GM19099 (cell line): ENCODE results near the gene KIAA0586.

Experiments used
- POLR2A ChIP-seq: IDR thresholded peaks from 3 replicates; pipeline ENCODE4 v1.6.1; 2011; ENCODE audit warnings: low read depth; ENCODE audit not compliant: insufficient read length; ENCODE audit errors: extremely low read depth

The KIAA0586 gene

GRCh38 chr14:58430156-58430555 lies 2.6 kb downstream of the KIAA0586 start:
- no peak for TF ChIP-seq POLR2A

GRCh38 chr14:58439476-58439875 lies 12.0 kb downstream of the KIAA0586 start:
- no peak for TF ChIP-seq POLR2A

GRCh38 chr14:58444627-58445026 lies 17.1 kb downstream of the KIAA0586 start:
- no peak for TF ChIP-seq POLR2A

GRCh38 chr14:58455593-58456265 lies 28.2 kb downstream of the KIAA0586 start:
- TF ChIP-seq POLR2A = no peak

GRCh38 chr14:58460772-58461171 lies 33.3 kb downstream of the KIAA0586 start:
- no peak for TF ChIP-seq POLR2A

GRCh38 chr14:58463147-58463546 lies 35.6 kb downstream of the KIAA0586 start:
- no peak for TF ChIP-seq POLR2A

GRCh38 chr14:58464652-58465051 lies 37.1 kb downstream of the KIAA0586 start:
- TF ChIP-seq POLR2A = no peak

- no peak for TF ChIP-seq POLR2A
Observed at GRCh38 chr14:58465421-58465820, 37.9 kb downstream of the KIAA0586 start.

GRCh38 chr14:58466459-58466858 lies 38.9 kb downstream of the KIAA0586 start:
- no peak for TF ChIP-seq POLR2A

GRCh38 chr14:58467575-58467974 lies 40.1 kb downstream of the KIAA0586 start:
- TF ChIP-seq POLR2A = no peak

- TF ChIP-seq POLR2A = no peak
Observed at GRCh38 chr14:58469309-58469708, 41.8 kb downstream of the KIAA0586 start.

GRCh38 chr14:58476320-58476719 lies 48.8 kb downstream of the KIAA0586 start:
- no peak for TF ChIP-seq POLR2A

- no peak for TF ChIP-seq POLR2A
Observed at GRCh38 chr14:58477653-58478052, 50.1 kb downstream of the KIAA0586 start.

GRCh38 chr14:58479975-58480374 lies 52.5 kb downstream of the KIAA0586 start:
- TF ChIP-seq POLR2A = no peak

- TF ChIP-seq POLR2A = no peak
Observed at GRCh38 chr14:58484176-58484575, 56.7 kb downstream of the KIAA0586 start.

- TF ChIP-seq POLR2A = no peak
Observed at GRCh38 chr14:58488550-58488949, 61.0 kb downstream of the KIAA0586 start.

- TF ChIP-seq POLR2A = no peak
Observed at GRCh38 chr14:58491593-58491992, 64.1 kb downstream of the KIAA0586 start.
